ENCODE measurements around the gene TMEM108.

DNA sequence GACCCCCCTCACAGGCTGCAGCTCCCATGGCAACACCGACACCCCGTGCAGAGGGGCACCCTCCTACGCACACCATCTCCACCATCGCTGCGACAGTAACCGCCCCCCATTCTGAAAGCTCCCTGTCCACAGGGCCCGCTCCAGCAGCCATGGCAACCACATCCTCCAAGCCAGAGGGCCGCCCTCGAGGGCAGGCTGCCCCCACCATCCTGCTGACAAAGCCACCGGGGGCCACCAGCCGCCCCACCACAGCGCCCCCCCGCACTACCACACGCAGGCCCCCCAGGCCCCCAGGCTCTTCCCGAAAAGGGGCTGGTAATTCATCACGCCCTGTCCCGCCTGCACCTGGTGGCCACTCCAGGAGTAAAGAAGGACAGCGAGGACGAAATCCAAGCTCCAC lies 341.7 kb downstream of the TMEM108 start:
- TF ChIP-seq, protein P1, sequence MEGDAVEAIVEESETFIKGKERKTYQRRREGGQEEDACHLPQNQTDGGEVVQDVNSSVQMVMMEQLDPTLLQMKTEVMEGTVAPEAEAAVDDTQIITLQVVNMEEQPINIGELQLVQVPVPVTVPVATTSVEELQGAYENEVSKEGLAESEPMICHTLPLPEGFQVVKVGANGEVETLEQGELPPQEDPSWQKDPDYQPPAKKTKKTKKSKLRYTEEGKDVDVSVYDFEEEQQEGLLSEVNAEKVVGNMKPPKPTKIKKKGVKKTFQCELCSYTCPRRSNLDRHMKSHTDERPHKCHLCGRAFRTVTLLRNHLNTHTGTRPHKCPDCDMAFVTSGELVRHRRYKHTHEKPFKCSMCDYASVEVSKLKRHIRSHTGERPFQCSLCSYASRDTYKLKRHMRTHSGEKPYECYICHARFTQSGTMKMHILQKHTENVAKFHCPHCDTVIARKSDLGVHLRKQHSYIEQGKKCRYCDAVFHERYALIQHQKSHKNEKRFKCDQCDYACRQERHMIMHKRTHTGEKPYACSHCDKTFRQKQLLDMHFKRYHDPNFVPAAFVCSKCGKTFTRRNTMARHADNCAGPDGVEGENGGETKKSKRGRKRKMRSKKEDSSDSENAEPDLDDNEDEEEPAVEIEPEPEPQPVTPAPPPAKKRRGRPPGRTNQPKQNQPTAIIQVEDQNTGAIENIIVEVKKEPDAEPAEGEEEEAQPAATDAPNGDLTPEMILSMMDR (IDR thresholded peaks at IDR 0.05) = no peak
- TF ChIP-seq POLR2AphosphoS5 (IDR thresholded peaks at IDR 0.05) = no peak
- no peak for TF ChIP-seq POLR2A (IDR thresholded peaks at IDR 0.05)
- TF ChIP-seq EP300 (IDR thresholded peaks at IDR 0.05) = no peak
